Parathyroid adenoma (tissue), 2 donors: Measurements from ENCODE around the gene EYA2.
A peak's percentile ranks its signal among the peaks of the same experiment; 100 is the strongest.

ENCODE experiments used
- H2AFZ ChIP-seq: fragments of 300-600 bp; sonication (generic); one replicate; pipeline ENCODE4 v1.7.0; 2017; ENCODE audit warnings: antibody characterized with exemption, mild to moderate bottlenecking
- H3K27ac ChIP-seq: fragments of 300-600 bp; sonication (generic); one replicate; pipeline ENCODE4 v1.7.0; 2017
- H3K27me3 ChIP-seq: fragments of 300-600 bp; sonication (generic); one replicate; pipeline ENCODE4 v1.7.0; 2017; ENCODE audit warnings: low read length; ENCODE audit not compliant: control insufficient read depth, insufficient read depth
- H3K36me3 ChIP-seq: fragments of 300-600 bp; sonication (generic); one replicate; pipeline ENCODE4 v1.7.0; 2017; ENCODE audit warnings: low read length; ENCODE audit not compliant: control insufficient read depth, insufficient read depth
- H3K4me1 ChIP-seq: fragments of 300-600 bp; sonication (generic); one replicate; pipeline ENCODE4 v1.7.0; 2017; ENCODE audit warnings: control low read depth
- H3K4me2 ChIP-seq: fragments of 300-600 bp; sonication (generic); one replicate; pipeline ENCODE4 v1.7.0; 2017; ENCODE audit warnings: low read length
- H3K4me3 ChIP-seq: fragments of 300-600 bp; sonication (generic); one replicate; pipeline ENCODE4 v1.7.0; 2017; ENCODE audit warnings: low read depth, low read length
- H3K79me2 ChIP-seq: fragments of 300-600 bp; sonication (generic); one replicate; pipeline ENCODE4 v1.7.0; 2017; ENCODE audit warnings: control low read depth
- H3K9ac ChIP-seq: fragments of 300-600 bp; sonication (generic); one replicate; pipeline ENCODE4 v1.7.0; 2017; ENCODE audit warnings: mild to moderate bottlenecking
- H3K9me3 ChIP-seq: fragments of 300-600 bp; sonication (generic); one replicate; pipeline ENCODE4 v1.7.0; 2017; ENCODE audit warnings: low read length; ENCODE audit not compliant: control insufficient read depth
- CTCF ChIP-seq: fragments of 300-600 bp; sonication (generic); IDR thresholded peaks from one replicate; pipeline ENCODE4 v1.7.0; 2017; ENCODE audit warnings: antibody characterized with exemption, mild to moderate bottlenecking
- donor health status: primary hyperparathyroidism.

Gene EYA2

GRCh38 chr20:46978951-46979491, 84.4 kb downstream of the EYA2 start:
- Histone ChIP-seq H3K4me3 (no peak overlapping the region), H3K4me1 (peaks cover 15% of the 10 kb centered on the region), H3K79me2 (peaks cover 34% of the 10 kb centered on the region), H3K4me2 (no peak overlapping the region), H3K36me3 (no peaks in the 10 kb centered on the region), H3K27ac (no peak overlapping the region), H3K27me3 (no peaks in the 10 kb centered on the region), H3K9ac (no peak overlapping the region), H3K9me3 (no peaks in the 10 kb centered on the region), H2AFZ (no peak overlapping the region)
- no peak for TF ChIP-seq CTCF

- Histone ChIP-seq H3K79me2 (peaks cover 34% of the 10 kb centered on the region), H3K27ac (no peak overlapping the region), H3K4me1 (peaks cover 15% of the 10 kb centered on the region), H3K9ac (no peak overlapping the region), H3K4me2 (no peak overlapping the region), H3K27me3 (no peaks in the 10 kb centered on the region), H3K4me3 (no peak overlapping the region), H3K9me3 (no peaks in the 10 kb centered on the region), H2AFZ (no peak overlapping the region), H3K36me3 (no peaks in the 10 kb centered on the region)
- TF ChIP-seq CTCF = no peak
Measured at GRCh38 chr20:46979603-46980241, 85.1 kb downstream of the EYA2 start.

GRCh38 chr20:46981184-46981583, 86.5 kb downstream of the EYA2 start:
- H3K4me3 ChIP-seq = no peak overlapping the region
- peaks cover 25% of the 10 kb centered on the region for H3K4me1 ChIP-seq
- H2AFZ ChIP-seq = no peak overlapping the region
- H3K4me2 ChIP-seq = no peak overlapping the region
- H3K36me3 ChIP-seq = no peaks in the 10 kb centered on the region
- no peak overlapping the region for H3K27ac ChIP-seq
- H3K9ac ChIP-seq = no peak overlapping the region
- no peaks in the 10 kb centered on the region for H3K9me3 ChIP-seq
- H3K27me3 ChIP-seq = no peaks in the 10 kb centered on the region
- peaks cover 27% of the 10 kb centered on the region for H3K79me2 ChIP-seq
- TF ChIP-seq CTCF = no peak

- no peak for TF ChIP-seq CTCF
- no peak overlapping the region for H3K4me3 ChIP-seq
Measured at GRCh38 chr20:46983466-46983865, 88.8 kb downstream of the EYA2 start.

GRCh38 chr20:46984405-46984804, 89.8 kb downstream of the EYA2 start:
- Histone ChIP-seq H3K79me2 (peaks cover 3% of the 10 kb centered on the region), H3K27me3 (no peaks in the 10 kb centered on the region), H3K36me3 (no peaks in the 10 kb centered on the region), H3K27ac (peak overlapping the region; percentile 20), H2AFZ (no peak overlapping the region), H3K4me2 (no peak overlapping the region), H3K9ac (no peak overlapping the region), H3K4me3 (no peak overlapping the region), H3K9me3 (no peaks in the 10 kb centered on the region), H3K4me1 (peaks cover 21% of the 10 kb centered on the region)
- TF ChIP-seq CTCF = no peak

More at GRCh38 chr20:46983466-46983865, 88.8 kb downstream of the EYA2 start:
- Histone ChIP-seq H3K9ac (no peak overlapping the region), H2AFZ (no peak overlapping the region), H3K27ac (peak overlapping the region; percentile 20), H3K4me1 (peaks cover 22% of the 10 kb centered on the region), H3K9me3 (no peaks in the 10 kb centered on the region), H3K4me2 (peak overlapping the region; percentile 6), H3K27me3 (no peaks in the 10 kb centered on the region), H3K36me3 (no peaks in the 10 kb centered on the region), H3K79me2 (peaks cover 12% of the 10 kb centered on the region)
